Testis (tissue), 3 donors: Measurements from ENCODE around the gene C2orf81. TPM values are rescaled to one million over a fixed set of nuclear protein-coding genes. Genes with fewer than 3 reads are reported as not detected.
"Not testable (repeated sequence)": the region's sequence is repeated elsewhere in the genome, so short reads cannot be mapped to it uniquely, and the experiment has no call there.

Experiments
- DNase-seq: peaks from one replicate; pipeline ENCODE4 v3.0.0-alpha.2; 2019
- H3K27ac ChIP-seq, 2 donors: fragments of 200-600 bp; sonication (generic); one replicate each; pipeline ENCODE4 v1.5.1; 2019
- H3K27me3 ChIP-seq: fragments of 200-600 bp; sonication (generic); one replicate; pipeline ENCODE4 v1.5.1; 2019
- H3K36me3 ChIP-seq: fragments of 200-600 bp; sonication (generic); one replicate; pipeline ENCODE4 v1.5.1; 2017; ENCODE audit warnings: low read depth; ENCODE audit errors: missing control alignments
- H3K4me1 ChIP-seq: fragments of 200-600 bp; sonication (generic); one replicate; pipeline ENCODE4 v1.5.1; 2019
- H3K4me3 ChIP-seq, 2 donors: fragments of 200-600 bp; sonication (generic); one replicate each; pipeline ENCODE4 v1.5.1; 2017 to 2019
- H3K9me3 ChIP-seq: fragments of 200-600 bp; sonication (generic); one replicate; pipeline ENCODE4 v1.5.1; 2017
- CTCF ChIP-seq, 3 experiments: fragments of 450-650 bp in 2 of 3; fragments of 200-600 bp in 1 of 3; sonication (generic) in 1 of 3; IDR thresholded peaks; one replicate each; pipeline ENCODE4 v1.5.1; 2016 to 2019; ENCODE audit warnings: antibody characterized with exemption in 3 of 3, mild to moderate bottlenecking in 2 of 3, moderate library complexity in 1 of 3
- POLR2A ChIP-seq: fragments of 450-650 bp; IDR thresholded peaks from one replicate; pipeline ENCODE4 v1.6.1; 2017; ENCODE audit warnings: antibody characterized with exemption, mild to moderate bottlenecking, moderate library complexity
- WGBS, 2 donors: methylation state at CpG; one replicate each; pipeline ENCODE4 v1.1.5; 2018; 5-methylcytosine and 5-hydroxymethylcytosine counted together
- intact Hi-C: fragments of 100-400 bp; cut with DNase I; formaldehyde crosslinking; loops from one replicate; pipeline ENCODE4 v1.15.1; 2023; ENCODE audit warnings: low total_unique reads
- polyA plus RNA-seq: library from polyadenylated mRNA; stranded (reverse); fragments of 350-450 nt; fragmentation: Illumina TruSeq; extraction: RNeasy Lipid Tissue Mini Kit (QIAGEN cat#74804); gene quantifications from one replicate; pipeline ENCODE4 v1.2.3, GENCODE V29; 2014; ENCODE audit warnings: low read depth, low replicate concordance; ENCODE audit not compliant: insufficient read depth
- total RNA-seq, 2 donors: library from RNA; depleted of rRNA; stranded (reverse); fragments of >200 nt; gene quantifications; one replicate each; pipeline ENCODE4 v1.2.3, GENCODE V29; 2016

C2orf81 gene
- total and polyA plus RNA-seq, 3 donors from 2014 or later, result 10.4 to 23.1 (median 15.7) TPM

GRCh38 chr2:74448771-74449170 lies 27.4 kb upstream of the C2orf81 start:
- no peak for TF ChIP-seq CTCF (IDR thresholded peaks at IDR 0.05)
- TF ChIP-seq POLR2A, result no peak
- Histone ChIP-seq H3K36me3 (no peaks in the 10 kb centered on the region), H3K4me3 (no peak overlapping the region), H3K4me1 (no peaks in the 10 kb centered on the region), H3K27ac (no peak overlapping the region), H3K9me3 (no peaks in the 10 kb centered on the region), H3K27me3 (no peaks in the 10 kb centered on the region)
- DNase-seq, result no peak
- 74 to 83% methylated on average over 2 of the region's 2 CpGs for WGBS, 2 donors
- intact Hi-C loops, result no loop called here

GRCh38 chr2:74447230-74447999 lies 26.0 kb upstream of the C2orf81 start:
- 80 to 87% methylated on average over 5 of the region's 5 CpGs for WGBS, 2 donors
- H3K27ac ChIP-seq, result no peak overlapping the region
- no peak for DNase-seq
- no peaks in the 10 kb centered on the region for H3K4me1 ChIP-seq
- TF ChIP-seq POLR2A, result no peak
- TF ChIP-seq CTCF (IDR thresholded peaks at IDR 0.05), result no peak
- no peaks in the 10 kb centered on the region for H3K36me3 ChIP-seq
- H3K27me3 ChIP-seq, result no peaks in the 10 kb centered on the region
- intact Hi-C loops, result no loop called here
- no peak overlapping the region for H3K4me3 ChIP-seq
- H3K9me3 ChIP-seq, result no peaks in the 10 kb centered on the region

GRCh38 chr2:74444498-74445318 lies 23.3 kb upstream of the C2orf81 start:
- peaks cover 23% of the 10 kb centered on the region for H3K4me1 ChIP-seq
- TF ChIP-seq CTCF (IDR thresholded peaks at IDR 0.05), result no peak
- TF ChIP-seq POLR2A, result no peak
- no peaks in the 10 kb centered on the region for H3K27me3 ChIP-seq
- intact Hi-C loops, result no loop called here
- no peak overlapping the region for H3K27ac ChIP-seq
- DNase-seq, result no peak
- 42 to 45% methylated on average over 5 of the region's 5 CpGs for WGBS, 2 donors
- no peaks in the 10 kb centered on the region for H3K9me3 ChIP-seq
- no peak overlapping the region for H3K4me3 ChIP-seq
- no peaks in the 10 kb centered on the region for H3K36me3 ChIP-seq

GRCh38 chr2:74442483-74443297 lies 21.3 kb upstream of the C2orf81 start:
- Histone ChIP-seq H3K4me3 (peak overlapping the region; percentile 39 to 66), H3K4me1 (peaks cover 30% of the 10 kb centered on the region)
- intact Hi-C loops, H3K36me3 ChIP-seq, DNase-seq, H3K9me3 ChIP-seq, H3K27me3 ChIP-seq, H3K27ac ChIP-seq: not testable (repeated sequence)
- 72 to 76% methylated on average over 16 of the region's 16 CpGs for WGBS, 2 donors
